Astrocyte (in vitro differentiated cells and primary cell): ENCODE data around the gene PRDM8.

Source experiments
- EZH2 ChIP-seq: IDR thresholded peaks from 2 replicates; pipeline ENCODE4 v1.6.1; 2012; ENCODE audit warnings: mild to moderate bottlenecking, low read length, inconsistent platforms; ENCODE audit not compliant: insufficient read depth
- TF ChIP-seq, protein P1 (sequence below): IDR thresholded peaks from 2 replicates; pipeline ENCODE4 v1.5.1; 2011; ENCODE audit warnings: low read depth, mild to moderate bottlenecking, inconsistent platforms, low read length, moderate library complexity; ENCODE audit not compliant: insufficient read depth

GRCh38 chr4:80183250-80184052, 13.9 kb upstream of the PRDM8 start:
- TF ChIP-seq, protein P1, sequence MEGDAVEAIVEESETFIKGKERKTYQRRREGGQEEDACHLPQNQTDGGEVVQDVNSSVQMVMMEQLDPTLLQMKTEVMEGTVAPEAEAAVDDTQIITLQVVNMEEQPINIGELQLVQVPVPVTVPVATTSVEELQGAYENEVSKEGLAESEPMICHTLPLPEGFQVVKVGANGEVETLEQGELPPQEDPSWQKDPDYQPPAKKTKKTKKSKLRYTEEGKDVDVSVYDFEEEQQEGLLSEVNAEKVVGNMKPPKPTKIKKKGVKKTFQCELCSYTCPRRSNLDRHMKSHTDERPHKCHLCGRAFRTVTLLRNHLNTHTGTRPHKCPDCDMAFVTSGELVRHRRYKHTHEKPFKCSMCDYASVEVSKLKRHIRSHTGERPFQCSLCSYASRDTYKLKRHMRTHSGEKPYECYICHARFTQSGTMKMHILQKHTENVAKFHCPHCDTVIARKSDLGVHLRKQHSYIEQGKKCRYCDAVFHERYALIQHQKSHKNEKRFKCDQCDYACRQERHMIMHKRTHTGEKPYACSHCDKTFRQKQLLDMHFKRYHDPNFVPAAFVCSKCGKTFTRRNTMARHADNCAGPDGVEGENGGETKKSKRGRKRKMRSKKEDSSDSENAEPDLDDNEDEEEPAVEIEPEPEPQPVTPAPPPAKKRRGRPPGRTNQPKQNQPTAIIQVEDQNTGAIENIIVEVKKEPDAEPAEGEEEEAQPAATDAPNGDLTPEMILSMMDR = no peak
- TF ChIP-seq EZH2 = no peak
